Neural progenitor cell (in vitro differentiated cells): ENCODE data around the gene VPS13D. TPM values are rescaled to one million over a fixed set of nuclear protein-coding genes. Genes with fewer than 3 reads are reported as not detected.

ENCODE experiments used
- DNase-seq: peaks from one replicate; pipeline ENCODE4 v3.0.0-alpha.2; 2016; ENCODE audit warnings: low spot score
- H2AFZ ChIP-seq: fragments of 200-600 bp; sonication (generic); replicated peaks from 2 replicates; pipeline ENCODE4 v1.6.1; 2016; ENCODE audit warnings: antibody characterized with exemption
- H3F3A ChIP-seq: fragments of 200-600 bp; sonication (generic); 2 replicates; pipeline ENCODE4 v1.6.1; 2016; ENCODE audit warnings: antibody characterized with exemption, low read depth
- H3K27ac ChIP-seq: fragments of 200-600 bp; sonication (generic); 2 replicates; pipeline ENCODE4 v1.5.1; 2016; ENCODE audit warnings: mild to moderate bottlenecking
- H3K27me3 ChIP-seq: fragments of 200-600 bp; sonication (generic); 2 replicates; pipeline ENCODE4 v1.6.1; 2016; ENCODE audit warnings: mild to moderate bottlenecking, moderate library complexity
- H3K36me3 ChIP-seq: fragments of 200-600 bp; sonication (generic); 2 replicates; pipeline ENCODE4 v1.5.1; 2016
- H3K4me1 ChIP-seq: fragments of 200-600 bp; sonication (generic); 2 replicates; pipeline ENCODE4 v1.6.1; 2016; ENCODE audit warnings: mixed run types
- H3K4me2 ChIP-seq: fragments of 200-600 bp; sonication (generic); 2 replicates; pipeline ENCODE4 v1.6.1; 2016
- H3K4me3 ChIP-seq: fragments of 200-600 bp; sonication (generic); 2 replicates; pipeline ENCODE4 v1.5.1; 2016
- H3K79me2 ChIP-seq: fragments of 200-600 bp; sonication (generic); 2 replicates; pipeline ENCODE4 v1.6.1; 2016; ENCODE audit warnings: low read depth
- H3K9ac ChIP-seq: fragments of 200-600 bp; sonication (generic); 2 replicates; pipeline ENCODE4 v1.6.1; 2016
- H3K9me3 ChIP-seq: fragments of 200-600 bp; sonication (generic); 2 replicates; pipeline ENCODE4 v1.5.1; 2016; ENCODE audit warnings: low read depth
- H4K20me1 ChIP-seq: fragments of 200-600 bp; sonication (generic); 2 replicates; pipeline ENCODE4 v1.6.1; 2016; ENCODE audit warnings: low read depth
- H3K27ac Mint-ChIP-seq: 3 replicates; pipeline ENCODE4 v1.8.0; 2021; ENCODE audit warnings: mixed read lengths
- H3K27me3 Mint-ChIP-seq: 2 replicates; pipeline ENCODE4 v1.8.0; 2022; ENCODE audit warnings: low read depth, mild to moderate bottlenecking, inconsistent platforms, moderate library complexity, mixed read lengths; ENCODE audit not compliant: insufficient read depth
- H3K36me3 Mint-ChIP-seq: 3 replicates; pipeline ENCODE4 v1.8.0; 2021; ENCODE audit warnings: mixed read lengths
- H3K4me1 Mint-ChIP-seq: 3 replicates; pipeline ENCODE4 v1.8.0; 2021; ENCODE audit warnings: mixed read lengths
- H3K4me3 Mint-ChIP-seq: 3 replicates; pipeline ENCODE4 v1.8.0; 2021; ENCODE audit warnings: mild to moderate bottlenecking, moderate library complexity, mixed read lengths
- H3K9me3 Mint-ChIP-seq: 3 replicates; pipeline ENCODE4 v1.8.0; 2020; ENCODE audit warnings: mixed read lengths
- CTCF ChIP-seq: fragments of 200-600 bp; sonication (generic); IDR thresholded peaks from 2 replicates; pipeline ENCODE4 v1.5.1; 2017; ENCODE audit warnings: antibody characterized with exemption, mild to moderate bottlenecking
- EZH2 ChIP-seq: fragments of 200-600 bp; sonication (generic); IDR thresholded peaks from 2 replicates; pipeline ENCODE4 v1.6.1; 2017; ENCODE audit warnings: antibody characterized with exemption, mild to moderate bottlenecking, moderate library complexity
- EZH2phosphoT487 ChIP-seq: fragments of 200-600 bp; sonication (generic); IDR thresholded peaks from 2 replicates; pipeline ENCODE4 v1.6.1; 2017; ENCODE audit warnings: antibody characterized with exemption
- total RNA-seq: library from RNA; depleted of rRNA; stranded (reverse); fragments of >200 nt; gene quantifications from 2 replicates; pipeline ENCODE4 v1.2.3, GENCODE V29; 2015; ENCODE audit warnings: low replicate concordance

The VPS13D gene
- total RNA-seq, 1 donor from 2014 or later, result 16.4 TPM

- no peak overlapping the region for H3K27ac ChIP-seq
- peaks cover 25% of the 10 kb centered on the region for H3K4me1 ChIP-seq
- no peak overlapping the region for H3K27ac Mint-ChIP-seq
- no peak overlapping the region for H2AFZ ChIP-seq
- H3K9me3 ChIP-seq, result no peaks in the 10 kb centered on the region
- peaks cover 27% of the 10 kb centered on the region for H3K4me1 Mint-ChIP-seq
- TF ChIP-seq EZH2 (no peak), EZH2phosphoT487 (no peak), CTCF (no peak)
- H3K4me3 ChIP-seq, result no peak overlapping the region
- no peak overlapping the region for H3K4me3 Mint-ChIP-seq
- no peaks in the 10 kb centered on the region for H3K27me3 ChIP-seq
- H3F3A ChIP-seq, result peaks cover 7% of the 10 kb centered on the region
- H3K9me3 Mint-ChIP-seq, result no peaks in the 10 kb centered on the region
- H3K79me2 ChIP-seq, result no peaks in the 10 kb centered on the region
- H3K36me3 ChIP-seq, result no peaks in the 10 kb centered on the region
- H4K20me1 ChIP-seq, result no peaks in the 10 kb centered on the region
- peaks cover 2% of the 10 kb centered on the region for H3K27me3 Mint-ChIP-seq
- DNase-seq, result no peak
- H3K9ac ChIP-seq, result no peak overlapping the region
- no peak overlapping the region for H3K4me2 ChIP-seq
- H3K36me3 Mint-ChIP-seq, result no peaks in the 10 kb centered on the region
Measured at GRCh38 chr1:12548279-12548972, 318.6 kb downstream of the VPS13D start.

GRCh38 chr1:12548973-12549459 is 319.2 kb downstream of the VPS13D start:
- Histone ChIP-seq H3F3A (peaks cover 2% of the 10 kb centered on the region), H2AFZ (no peak overlapping the region), H3K4me2 (no peak overlapping the region), H4K20me1 (no peaks in the 10 kb centered on the region), H3K9ac (no peak overlapping the region), H3K9me3 (no peaks in the 10 kb centered on the region), H3K27me3 (no peaks in the 10 kb centered on the region), H3K4me3 (no peak overlapping the region), H3K4me1 (peaks cover 19% of the 10 kb centered on the region), H3K36me3 (no peaks in the 10 kb centered on the region), H3K27ac (no peak overlapping the region), H3K79me2 (no peaks in the 10 kb centered on the region)
- no peak for TF ChIP-seq EZH2
- Mint-ChIP-seq H3K4me3 (no peak overlapping the region), H3K27me3 (peaks cover 2% of the 10 kb centered on the region), H3K36me3 (no peaks in the 10 kb centered on the region), H3K27ac (no peak overlapping the region), H3K9me3 (no peaks in the 10 kb centered on the region), H3K4me1 (peaks cover 27% of the 10 kb centered on the region)
- no peak for DNase-seq

GRCh38 chr1:12549460-12550349 is 319.9 kb downstream of the VPS13D start:
- Histone ChIP-seq H3K4me3 (no peak overlapping the region), H4K20me1 (no peaks in the 10 kb centered on the region), H3K27me3 (no peaks in the 10 kb centered on the region), H2AFZ (no peak overlapping the region), H3F3A (peaks cover 2% of the 10 kb centered on the region), H3K36me3 (no peaks in the 10 kb centered on the region), H3K4me2 (peak overlapping the region; percentile 2), H3K9ac (no peak overlapping the region), H3K4me1 (peaks cover 17% of the 10 kb centered on the region), H3K27ac (no peak overlapping the region), H3K79me2 (no peaks in the 10 kb centered on the region), H3K9me3 (no peaks in the 10 kb centered on the region)
- Mint-ChIP-seq H3K27ac (peak overlapping the region; percentile 80), H3K4me3 (no peak overlapping the region), H3K4me1 (peaks cover 23% of the 10 kb centered on the region), H3K36me3 (no peaks in the 10 kb centered on the region), H3K9me3 (no peaks in the 10 kb centered on the region), H3K27me3 (peaks cover 2% of the 10 kb centered on the region)
- DNase-seq, result peak; percentile 36
- no peak for TF ChIP-seq CTCF
- TF ChIP-seq EZH2, result no peak
- no peak for TF ChIP-seq EZH2phosphoT487
